Suprapubic skin (tissue), 4 donors: ENCODE data around the gene FLACC1.

Experiments
- POLR2A ChIP-seq, 2 donors: fragments of 450-650 bp; IDR thresholded peaks; one replicate each; pipeline ENCODE4 v1.6.1; 2017; ENCODE audit warnings: antibody characterized with exemption in 2 of 2, mild to moderate bottlenecking in 2 of 2, moderate library complexity in 2 of 2
- POLR2AphosphoS5 ChIP-seq, 3 donors: sonication (generic); formaldehyde crosslinking; IDR thresholded peaks; one replicate each; pipeline ENCODE4 v1.6.1; 2017; ENCODE audit warnings: antibody characterized with exemption in 3 of 3
- TF ChIP-seq, protein P1 (sequence below), 2 donors: fragments of 200-600 bp in 1 of 2; fragments of 450-650 bp in 1 of 2; sonication (generic) in 1 of 2; IDR thresholded peaks; one replicate each; pipeline ENCODE4 v1.5.1; 2016 to 2019; ENCODE audit warnings: antibody characterized with exemption in 2 of 2, mild to moderate bottlenecking in 1 of 2, moderate library complexity in 1 of 2

GRCh38 chr2:201322772-201323171, 34.4 kb downstream of the FLACC1 start:
- TF ChIP-seq, protein P1, sequence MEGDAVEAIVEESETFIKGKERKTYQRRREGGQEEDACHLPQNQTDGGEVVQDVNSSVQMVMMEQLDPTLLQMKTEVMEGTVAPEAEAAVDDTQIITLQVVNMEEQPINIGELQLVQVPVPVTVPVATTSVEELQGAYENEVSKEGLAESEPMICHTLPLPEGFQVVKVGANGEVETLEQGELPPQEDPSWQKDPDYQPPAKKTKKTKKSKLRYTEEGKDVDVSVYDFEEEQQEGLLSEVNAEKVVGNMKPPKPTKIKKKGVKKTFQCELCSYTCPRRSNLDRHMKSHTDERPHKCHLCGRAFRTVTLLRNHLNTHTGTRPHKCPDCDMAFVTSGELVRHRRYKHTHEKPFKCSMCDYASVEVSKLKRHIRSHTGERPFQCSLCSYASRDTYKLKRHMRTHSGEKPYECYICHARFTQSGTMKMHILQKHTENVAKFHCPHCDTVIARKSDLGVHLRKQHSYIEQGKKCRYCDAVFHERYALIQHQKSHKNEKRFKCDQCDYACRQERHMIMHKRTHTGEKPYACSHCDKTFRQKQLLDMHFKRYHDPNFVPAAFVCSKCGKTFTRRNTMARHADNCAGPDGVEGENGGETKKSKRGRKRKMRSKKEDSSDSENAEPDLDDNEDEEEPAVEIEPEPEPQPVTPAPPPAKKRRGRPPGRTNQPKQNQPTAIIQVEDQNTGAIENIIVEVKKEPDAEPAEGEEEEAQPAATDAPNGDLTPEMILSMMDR (IDR thresholded peaks at IDR 0.05): no peak
- no peak for TF ChIP-seq POLR2AphosphoS5 (IDR thresholded peaks at IDR 0.05)
- no peak for TF ChIP-seq POLR2A (IDR thresholded peaks at IDR 0.05)
